22Rv1 (cell line): Measurements from ENCODE around the gene PRSS33.

Experiments
- H3K27ac ChIP-seq: fragments of 450-650 bp; 2 replicates; pipeline ENCODE4 v1.5.1; 2017
- CTCF ChIP-seq: fragments of 450-650 bp; IDR thresholded peaks from 2 replicates; pipeline ENCODE4 v1.5.1; 2017; ENCODE audit warnings: mild to moderate bottlenecking
- ZFX ChIP-seq: fragments of 450-650 bp; IDR thresholded peaks from 2 replicates; pipeline ENCODE4 v1.6.1; 2017; ENCODE audit warnings: antibody characterized with exemption, borderline replicate concordance

PRSS33 gene

DNA sequence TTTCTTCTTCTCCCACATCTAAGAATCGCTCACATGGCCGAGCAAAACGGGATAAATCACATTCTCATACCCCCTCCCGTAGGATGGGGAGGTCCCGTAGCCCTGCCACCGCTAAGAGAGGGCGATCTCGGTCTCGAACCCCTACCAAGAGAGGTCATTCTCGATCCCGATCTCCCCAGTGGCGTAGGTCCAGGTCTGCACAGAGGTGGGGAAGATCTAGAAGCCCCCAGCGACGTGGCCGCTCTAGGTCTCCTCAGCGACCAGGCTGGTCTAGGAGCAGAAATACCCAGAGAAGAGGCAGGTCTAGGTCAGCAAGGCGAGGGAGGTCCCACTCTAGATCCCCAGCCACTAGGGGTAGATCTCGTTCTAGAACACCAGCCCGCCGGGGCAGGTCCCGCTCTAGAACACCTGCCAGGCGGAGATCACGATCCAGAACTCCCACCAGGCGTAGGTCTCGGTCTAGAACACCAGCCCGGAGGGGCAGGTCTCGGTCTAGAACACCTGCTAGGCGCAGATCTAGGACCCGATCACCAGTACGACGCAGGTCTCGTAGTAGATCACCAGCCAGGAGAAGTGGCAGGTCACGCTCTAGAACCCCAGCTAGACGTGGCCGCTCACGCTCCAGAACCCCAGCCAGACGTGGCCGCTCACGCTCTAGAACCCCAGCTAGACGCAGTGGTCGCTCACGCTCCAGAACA is 25.3 kb downstream of the PRSS33 start:
- TF ChIP-seq CTCF (no peak), ZFX (no peak)
- H3K27ac ChIP-seq, result no peak overlapping the region

DNA sequence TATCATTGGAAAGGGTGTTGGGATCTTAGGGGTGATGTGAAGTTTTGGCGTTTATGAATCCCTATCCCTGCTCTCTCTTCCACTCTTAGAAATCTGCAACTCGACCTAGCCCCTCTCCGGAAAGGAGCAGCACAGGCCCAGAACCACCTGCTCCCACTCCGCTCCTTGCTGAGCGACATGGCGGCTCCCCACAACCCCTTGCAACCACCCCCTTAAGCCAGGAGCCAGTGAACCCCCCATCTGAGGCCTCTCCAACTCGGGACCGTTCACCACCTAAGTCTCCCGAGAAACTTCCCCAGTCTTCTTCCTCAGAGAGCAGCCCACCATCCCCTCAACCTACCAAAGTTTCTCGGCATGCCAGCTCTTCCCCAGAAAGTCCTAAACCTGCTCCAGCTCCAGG is 25.9 kb downstream of the PRSS33 start:
- TF ChIP-seq CTCF (no peak), ZFX (no peak)
- H3K27ac ChIP-seq, result no peak overlapping the region

DNA sequence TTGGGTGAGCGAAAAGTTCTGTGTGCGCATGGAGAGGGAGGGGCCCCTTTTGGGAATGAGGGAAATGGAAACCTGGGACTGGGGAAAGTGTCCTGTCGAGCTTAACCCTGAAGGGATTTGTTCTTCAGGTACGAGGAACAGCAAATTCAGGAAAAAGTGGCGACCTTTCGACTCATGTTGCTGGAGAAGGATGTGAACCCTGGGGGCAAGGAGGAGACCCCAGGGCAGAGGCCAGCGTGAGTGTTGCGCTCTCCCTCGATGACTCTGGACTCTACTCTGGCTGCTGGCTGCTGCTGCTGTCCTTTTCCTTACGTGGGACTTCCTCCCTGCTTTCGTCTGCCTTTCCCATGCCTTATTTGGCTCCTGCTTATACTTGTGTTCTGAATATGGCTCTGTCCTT is 30.0 kb downstream of the PRSS33 start:
- H3K27ac ChIP-seq, result no peak overlapping the region
- TF ChIP-seq ZFX (no peak), CTCF (no peak)

GRCh38 chr16:2756288-2757015 is 30.9 kb downstream of the PRSS33 start:
- H3K27ac ChIP-seq, result peak overlapping the region; percentile 7; the same call in 1 of the 2 replicates
- TF ChIP-seq CTCF (no peak), ZFX (no peak)

DNA sequence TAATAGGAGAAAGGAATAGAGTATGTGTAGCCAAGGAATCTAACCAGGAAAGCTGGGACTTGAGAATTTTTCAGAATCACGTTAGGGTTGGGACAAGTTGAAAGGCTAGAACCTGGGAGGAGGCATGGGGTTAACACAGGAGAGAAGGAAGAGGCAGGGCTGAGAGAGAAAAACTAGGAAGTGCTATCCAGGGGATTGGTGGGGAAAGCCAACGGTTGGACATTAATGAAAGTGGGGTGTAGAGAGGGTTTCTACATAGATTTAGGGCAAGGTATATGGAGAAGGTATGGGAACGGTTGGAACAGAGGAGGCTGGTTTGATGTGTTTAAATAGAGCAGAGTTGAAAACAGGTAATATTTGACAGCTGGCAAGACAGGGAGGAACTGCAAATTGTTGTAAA is 32.2 kb downstream of the PRSS33 start:
- H3K27ac ChIP-seq, result 0 out of 2 replicates have a peak overlapping the region, but pooled peaks have one; percentile 7
- TF ChIP-seq ZFX, result no peak

- H3K27ac ChIP-seq, result peak overlapping the region; percentile 98
- TF ChIP-seq CTCF (no peak), ZFX (no peak)
Observed at GRCh38 chr16:2753733-2754020, 33.7 kb downstream of the PRSS33 start.

GRCh38 chr16:2752850-2753732 is 34.3 kb downstream of the PRSS33 start:
- TF ChIP-seq CTCF, result no peak
- no peak for TF ChIP-seq ZFX
- H3K27ac ChIP-seq, result peak overlapping the region; percentile 98
